ENCODE measurements around the gene PKNOX2. TPM values are rescaled to one million over a fixed set of nuclear protein-coding genes. Genes with fewer than 3 reads are reported as not detected.

Gene PKNOX2
- total RNA-seq, 1 donor from 2014 or later: 41.8 TPM

DNA sequence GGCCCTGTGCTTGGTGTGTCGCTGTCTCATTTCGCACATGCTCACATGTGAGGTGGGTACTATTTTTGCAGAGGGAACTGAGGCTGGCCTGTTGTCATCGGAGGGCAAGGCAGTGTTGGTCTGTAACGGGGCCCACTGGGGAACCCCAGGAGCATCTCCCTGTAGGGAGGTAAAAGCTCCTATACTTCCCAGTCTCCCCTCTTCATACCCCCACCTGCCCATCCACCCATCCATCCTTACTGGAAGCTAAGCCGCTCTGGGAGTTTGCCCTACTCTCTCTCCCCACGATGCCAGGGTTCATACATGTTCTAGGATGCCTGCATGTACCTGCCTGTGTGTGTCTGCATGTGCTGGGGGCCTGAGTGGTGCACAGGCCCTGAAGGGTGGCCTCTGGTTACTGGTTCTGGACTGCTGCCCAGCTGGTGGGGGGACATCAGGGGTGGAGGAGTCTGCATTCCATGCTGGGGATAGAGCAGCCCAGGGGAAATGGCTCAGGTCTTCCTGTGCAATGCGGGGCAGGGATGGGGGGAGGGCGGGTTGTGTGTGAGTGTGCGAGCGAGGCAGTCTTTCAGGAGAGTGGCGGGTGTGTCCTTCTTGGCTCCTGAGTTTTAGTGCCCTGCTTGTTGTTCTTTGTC is 77.7 kb downstream of the PKNOX2 start:
- Mint-ChIP-seq H3K27ac (ENCODE audit: unreplicated experiment) (no peak overlapping the region), H3K36me3 (ENCODE audit: low read depth, unreplicated experiment) (peaks cover 38% of the 10 kb centered on the region), H3K4me3 (ENCODE audit: unreplicated experiment) (no peak overlapping the region), H3K27me3 (ENCODE audit: unreplicated experiment) (peaks cover 10% of the 10 kb centered on the region), H3K4me1 (ENCODE audit: unreplicated experiment) (peaks cover 19% of the 10 kb centered on the region), H3K9me3 (ENCODE audit: unreplicated experiment) (no peaks in the 10 kb centered on the region)
- TF ChIP-seq, protein P1, sequence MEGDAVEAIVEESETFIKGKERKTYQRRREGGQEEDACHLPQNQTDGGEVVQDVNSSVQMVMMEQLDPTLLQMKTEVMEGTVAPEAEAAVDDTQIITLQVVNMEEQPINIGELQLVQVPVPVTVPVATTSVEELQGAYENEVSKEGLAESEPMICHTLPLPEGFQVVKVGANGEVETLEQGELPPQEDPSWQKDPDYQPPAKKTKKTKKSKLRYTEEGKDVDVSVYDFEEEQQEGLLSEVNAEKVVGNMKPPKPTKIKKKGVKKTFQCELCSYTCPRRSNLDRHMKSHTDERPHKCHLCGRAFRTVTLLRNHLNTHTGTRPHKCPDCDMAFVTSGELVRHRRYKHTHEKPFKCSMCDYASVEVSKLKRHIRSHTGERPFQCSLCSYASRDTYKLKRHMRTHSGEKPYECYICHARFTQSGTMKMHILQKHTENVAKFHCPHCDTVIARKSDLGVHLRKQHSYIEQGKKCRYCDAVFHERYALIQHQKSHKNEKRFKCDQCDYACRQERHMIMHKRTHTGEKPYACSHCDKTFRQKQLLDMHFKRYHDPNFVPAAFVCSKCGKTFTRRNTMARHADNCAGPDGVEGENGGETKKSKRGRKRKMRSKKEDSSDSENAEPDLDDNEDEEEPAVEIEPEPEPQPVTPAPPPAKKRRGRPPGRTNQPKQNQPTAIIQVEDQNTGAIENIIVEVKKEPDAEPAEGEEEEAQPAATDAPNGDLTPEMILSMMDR (IDR thresholded peaks at IDR 0.05; ENCODE audit: unreplicated experiment): no peak
- no peak for DNase-seq (ENCODE audit: low spot score)

GRCh38 chr11:125244166-125244565 is 79.6 kb downstream of the PKNOX2 start:
- H3K4me3 Mint-ChIP-seq (ENCODE audit: unreplicated experiment): no peak overlapping the region
- H3K27ac Mint-ChIP-seq (ENCODE audit: unreplicated experiment): no peak overlapping the region
- H3K4me1 Mint-ChIP-seq (ENCODE audit: unreplicated experiment): peaks cover 14% of the 10 kb centered on the region
- peaks cover 36% of the 10 kb centered on the region for H3K36me3 Mint-ChIP-seq (ENCODE audit: low read depth, unreplicated experiment)
- no peak for DNase-seq (ENCODE audit: low spot score)
- peaks cover 8% of the 10 kb centered on the region for H3K27me3 Mint-ChIP-seq (ENCODE audit: unreplicated experiment)
- H3K9me3 Mint-ChIP-seq (ENCODE audit: unreplicated experiment): no peaks in the 10 kb centered on the region
- TF ChIP-seq, protein P1 (IDR thresholded peaks at IDR 0.05; ENCODE audit: unreplicated experiment): no peak

DNA sequence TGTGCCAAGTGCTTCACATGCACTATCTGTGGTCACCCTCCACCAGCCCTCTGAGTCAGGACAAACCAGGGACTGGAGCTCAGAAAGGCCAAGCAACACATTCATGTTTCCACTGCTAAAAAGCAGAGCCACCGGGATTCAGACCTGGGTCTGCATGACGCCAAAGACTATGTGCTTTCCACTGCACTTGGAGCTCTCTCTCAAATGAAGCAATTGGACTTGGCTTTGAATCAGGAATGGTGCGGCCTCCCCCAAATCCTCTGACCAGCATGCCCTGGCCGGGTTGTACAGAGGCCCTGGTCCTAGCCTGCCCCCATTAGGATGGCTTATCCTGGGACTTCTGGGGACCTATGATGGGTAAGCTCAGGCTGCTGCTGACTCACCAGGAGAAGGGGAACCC is 80.7 kb downstream of the PKNOX2 start:
- Mint-ChIP-seq H3K27me3 (ENCODE audit: unreplicated experiment) (peaks cover 8% of the 10 kb centered on the region), H3K27ac (ENCODE audit: unreplicated experiment) (no peak overlapping the region), H3K9me3 (ENCODE audit: unreplicated experiment) (no peaks in the 10 kb centered on the region), H3K4me3 (ENCODE audit: unreplicated experiment) (no peak overlapping the region), H3K4me1 (ENCODE audit: unreplicated experiment) (peaks cover 14% of the 10 kb centered on the region), H3K36me3 (ENCODE audit: low read depth, unreplicated experiment) (peaks cover 34% of the 10 kb centered on the region)
- TF ChIP-seq, protein P1 (IDR thresholded peaks at IDR 0.05; ENCODE audit: unreplicated experiment): no peak
- DNase-seq (ENCODE audit: low spot score): no peak

DNA sequence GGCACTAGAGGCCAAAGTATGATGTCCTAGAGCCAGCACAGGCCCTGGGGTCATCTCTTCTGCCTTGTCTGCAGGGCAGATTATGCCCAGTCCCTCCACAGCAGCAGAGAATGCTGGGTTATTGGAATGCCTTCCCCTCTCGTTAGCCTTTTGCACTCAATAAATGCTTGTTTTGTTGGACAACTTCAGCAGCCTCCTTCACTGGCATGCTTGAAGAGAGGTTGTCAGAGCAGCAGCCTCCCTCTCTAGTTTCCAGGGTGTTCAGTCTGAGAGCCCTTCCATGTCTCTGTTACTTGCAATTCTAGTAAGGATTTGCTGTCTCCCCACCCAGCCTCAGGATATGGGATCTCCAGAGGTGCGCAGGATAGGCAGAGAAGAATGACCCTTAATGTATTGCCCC is 82.9 kb downstream of the PKNOX2 start:
- Mint-ChIP-seq H3K9me3 (ENCODE audit: unreplicated experiment) (no peaks in the 10 kb centered on the region), H3K36me3 (ENCODE audit: low read depth, unreplicated experiment) (peaks cover 26% of the 10 kb centered on the region), H3K27me3 (ENCODE audit: unreplicated experiment) (peaks cover 2% of the 10 kb centered on the region), H3K27ac (ENCODE audit: unreplicated experiment) (no peak overlapping the region), H3K4me3 (ENCODE audit: unreplicated experiment) (no peak overlapping the region), H3K4me1 (ENCODE audit: unreplicated experiment) (peaks cover 15% of the 10 kb centered on the region)
- TF ChIP-seq, protein P1 (IDR thresholded peaks at IDR 0.05; ENCODE audit: unreplicated experiment): no peak
- no peak for DNase-seq (ENCODE audit: low spot score)

DNA sequence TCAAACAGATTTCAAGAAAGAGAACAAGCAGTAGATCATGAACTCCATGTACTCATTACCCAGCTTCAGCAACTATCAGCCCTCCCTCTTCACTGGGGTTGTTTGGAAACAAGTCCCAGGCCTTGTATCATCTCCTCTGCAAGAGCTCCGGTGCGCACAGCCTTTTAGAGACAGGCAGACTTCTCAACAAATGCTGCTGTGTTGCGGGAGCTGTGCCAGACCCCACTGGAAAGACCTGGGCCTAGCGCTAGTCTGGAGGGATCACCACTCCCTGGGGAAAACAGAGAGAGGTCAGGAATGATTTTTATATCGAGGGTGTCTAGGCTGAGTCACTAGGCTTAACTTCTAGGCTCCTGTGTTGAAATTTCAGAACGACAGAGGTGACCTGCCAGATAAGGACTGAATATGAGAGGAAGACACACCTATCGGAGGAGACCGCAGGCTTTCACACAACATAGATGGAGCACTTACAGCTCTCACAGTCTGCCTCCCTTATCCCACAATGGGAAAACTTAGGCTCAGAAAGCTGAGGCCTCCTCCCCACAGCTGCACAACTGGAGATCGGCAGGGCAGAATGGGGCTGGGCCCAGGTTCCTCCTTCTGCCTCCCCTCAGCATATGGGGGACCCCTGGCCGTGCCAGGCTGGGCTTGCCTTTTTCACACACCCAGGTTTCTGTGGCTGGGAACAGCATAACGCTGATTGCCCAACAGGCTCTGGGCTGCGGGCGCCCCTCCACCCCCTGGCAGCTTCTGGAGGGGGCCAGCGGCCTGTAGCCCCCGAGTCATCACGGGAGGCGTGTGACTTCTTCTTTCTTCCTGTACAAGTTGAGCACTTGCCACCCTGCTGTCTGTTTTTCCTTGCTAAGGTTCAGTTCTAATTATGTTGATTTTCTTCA is 86.0 kb downstream of the PKNOX2 start:
- Mint-ChIP-seq H3K4me1 (ENCODE audit: unreplicated experiment) (peaks cover 18% of the 10 kb centered on the region), H3K9me3 (ENCODE audit: unreplicated experiment) (no peaks in the 10 kb centered on the region), H3K4me3 (ENCODE audit: unreplicated experiment) (no peak overlapping the region), H3K27ac (ENCODE audit: unreplicated experiment) (no peak overlapping the region), H3K27me3 (ENCODE audit: unreplicated experiment) (peaks cover 2% of the 10 kb centered on the region), H3K36me3 (ENCODE audit: low read depth, unreplicated experiment) (peaks cover 20% of the 10 kb centered on the region)
- TF ChIP-seq, protein P1 (IDR thresholded peaks at IDR 0.05; ENCODE audit: unreplicated experiment): no peak
- DNase-seq (ENCODE audit: low spot score): no peak

All from endothelial cell (in vitro differentiated cells).